ENCODE results near the gene ZGPAT.

DNA sequence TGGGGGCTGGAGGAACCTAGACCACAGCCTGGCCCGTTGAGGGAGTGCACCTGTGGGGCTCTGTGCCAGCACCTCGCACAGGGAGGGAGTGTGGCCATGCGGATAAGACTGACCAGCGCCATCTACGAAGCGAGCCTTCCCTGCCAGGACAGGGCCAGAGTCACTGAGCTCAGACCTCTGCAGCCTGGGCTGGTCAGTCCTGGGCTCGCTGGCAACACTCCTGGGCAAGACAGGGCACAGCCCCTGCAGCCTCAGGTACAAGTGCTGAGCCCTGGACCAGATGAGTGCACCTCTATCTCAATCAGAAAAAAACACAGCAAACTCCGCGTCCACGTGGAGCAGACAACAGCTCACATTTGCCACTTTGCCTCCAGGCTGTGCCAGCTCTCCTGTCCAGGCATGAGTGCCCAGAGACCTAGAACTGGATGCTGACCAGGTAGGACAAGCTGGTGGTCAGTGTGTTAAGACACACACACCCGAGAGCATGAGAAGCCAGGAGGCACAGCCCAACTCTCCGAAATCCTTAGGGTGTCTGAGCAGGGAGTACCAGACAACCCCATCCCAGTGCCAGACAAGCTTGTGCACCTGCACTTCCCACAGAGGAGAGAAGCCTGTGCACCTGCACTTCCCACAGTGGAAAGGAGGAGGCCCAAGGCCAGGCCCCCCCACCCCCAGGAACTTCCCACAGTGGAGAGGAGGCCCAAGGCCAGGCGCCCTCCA is 4.9 kb upstream of the ZGPAT start:
- TF ChIP-seq, protein P1, sequence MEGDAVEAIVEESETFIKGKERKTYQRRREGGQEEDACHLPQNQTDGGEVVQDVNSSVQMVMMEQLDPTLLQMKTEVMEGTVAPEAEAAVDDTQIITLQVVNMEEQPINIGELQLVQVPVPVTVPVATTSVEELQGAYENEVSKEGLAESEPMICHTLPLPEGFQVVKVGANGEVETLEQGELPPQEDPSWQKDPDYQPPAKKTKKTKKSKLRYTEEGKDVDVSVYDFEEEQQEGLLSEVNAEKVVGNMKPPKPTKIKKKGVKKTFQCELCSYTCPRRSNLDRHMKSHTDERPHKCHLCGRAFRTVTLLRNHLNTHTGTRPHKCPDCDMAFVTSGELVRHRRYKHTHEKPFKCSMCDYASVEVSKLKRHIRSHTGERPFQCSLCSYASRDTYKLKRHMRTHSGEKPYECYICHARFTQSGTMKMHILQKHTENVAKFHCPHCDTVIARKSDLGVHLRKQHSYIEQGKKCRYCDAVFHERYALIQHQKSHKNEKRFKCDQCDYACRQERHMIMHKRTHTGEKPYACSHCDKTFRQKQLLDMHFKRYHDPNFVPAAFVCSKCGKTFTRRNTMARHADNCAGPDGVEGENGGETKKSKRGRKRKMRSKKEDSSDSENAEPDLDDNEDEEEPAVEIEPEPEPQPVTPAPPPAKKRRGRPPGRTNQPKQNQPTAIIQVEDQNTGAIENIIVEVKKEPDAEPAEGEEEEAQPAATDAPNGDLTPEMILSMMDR (IDR thresholded peaks at IDR 0.05; ENCODE audit: low read depth, low read length, poor library complexity, severe bottlenecking): no peak
- TF ChIP-seq EZH2phosphoT487 (IDR thresholded peaks at IDR 0.05; ENCODE audit: borderline replicate concordance, low read length): no peak

Data from DOHH2 (cell line).